GM23338 (cell line): Measurements from ENCODE around the gene ST7L. TPM values are rescaled to one million over a fixed set of nuclear protein-coding genes. Genes with fewer than 3 reads are reported as not detected.

Source experiments
- ATAC-seq: fragments of 200-7000 bp; cut with Tn5 transposase; 3 replicates; pipeline ENCODE4 v1.9.1; 2020
- DNase-seq: peaks from one replicate; pipeline ENCODE4 v3.0.0-alpha.2; 2015; ENCODE audit warnings: low spot score
- H2AFZ ChIP-seq: fragments of 200-600 bp; sonication (generic); 2 replicates; pipeline ENCODE4 v1.8.0; 2016; ENCODE audit warnings: antibody characterized with exemption, mild to moderate bottlenecking, moderate library complexity
- H3F3A ChIP-seq: fragments of 200-600 bp; sonication (generic); replicated peaks from 2 replicates; pipeline ENCODE4 v1.8.0; 2017; ENCODE audit warnings: antibody characterized with exemption, mixed run types, low read depth
- H3K27ac ChIP-seq: fragments of 200-600 bp; sonication (generic); 2 replicates; pipeline ENCODE4 v1.6.1; 2016; ENCODE audit warnings: low read depth
- H3K27me3 ChIP-seq: fragments of 200-600 bp; sonication (generic); 2 replicates; pipeline ENCODE4 v1.8.0; 2016; ENCODE audit warnings: mild to moderate bottlenecking, mixed run types, moderate library complexity; ENCODE audit not compliant: insufficient read depth
- H3K36me3 ChIP-seq: fragments of 200-600 bp; sonication (generic); 2 replicates; pipeline ENCODE4 v1.8.0; 2016; ENCODE audit warnings: mild to moderate bottlenecking; ENCODE audit not compliant: insufficient read depth
- H3K4me1 ChIP-seq: fragments of 200-600 bp; sonication (generic); 2 replicates; pipeline ENCODE4 v1.8.0; 2016; ENCODE audit warnings: mild to moderate bottlenecking, moderate library complexity; ENCODE audit not compliant: insufficient read depth
- H3K4me2 ChIP-seq: fragments of 200-600 bp; sonication (generic); 2 replicates; pipeline ENCODE4 v1.7.1; 2017; ENCODE audit warnings: mixed run types
- H3K4me3 ChIP-seq: fragments of 200-600 bp; sonication (generic); 2 replicates; pipeline ENCODE4 v1.6.1; 2016; ENCODE audit warnings: mixed run types
- H3K79me2 ChIP-seq: fragments of 200-600 bp; sonication (generic); replicated peaks from 2 replicates; pipeline ENCODE4 v1.8.0; 2017; ENCODE audit warnings: mild to moderate bottlenecking; ENCODE audit not compliant: insufficient read depth
- H3K9me2 ChIP-seq: fragments of 200-600 bp; sonication (generic); 2 replicates; pipeline ENCODE4 v1.8.0; 2017; ENCODE audit not compliant: insufficient read depth
- H4K20me1 ChIP-seq: fragments of 200-600 bp; sonication (generic); replicated peaks from 2 replicates; pipeline ENCODE4 v1.8.0; 2017; ENCODE audit warnings: mild to moderate bottlenecking; ENCODE audit not compliant: insufficient read depth
- H3K27ac Mint-ChIP-seq: 2 replicates; pipeline ENCODE4 v1.8.0; 2020; ENCODE audit warnings: inconsistent platforms, mild to moderate bottlenecking, moderate library complexity, mixed read lengths
- H3K27me3 Mint-ChIP-seq: 3 replicates; pipeline ENCODE4 v1.8.0; 2022; ENCODE audit warnings: low read depth, mild to moderate bottlenecking, moderate library complexity, mixed read lengths, inconsistent platforms; ENCODE audit not compliant: insufficient read depth, poor library complexity
- H3K36me3 Mint-ChIP-seq: 3 replicates; pipeline ENCODE4 v1.8.0; 2021; ENCODE audit warnings: low read depth, mild to moderate bottlenecking, inconsistent platforms, moderate library complexity, mixed read lengths
- H3K4me1 Mint-ChIP-seq: 3 replicates; pipeline ENCODE4 v1.8.0; 2020; ENCODE audit warnings: mild to moderate bottlenecking, inconsistent platforms, mixed read lengths
- H3K4me3 Mint-ChIP-seq: 3 replicates; pipeline ENCODE4 v1.8.0; 2021; ENCODE audit warnings: moderate library complexity, mild to moderate bottlenecking, inconsistent platforms, mixed read lengths
- H3K9me3 Mint-ChIP-seq: 3 replicates; pipeline ENCODE4 v1.8.0; 2020; ENCODE audit warnings: moderate library complexity, mild to moderate bottlenecking, inconsistent platforms, mixed read lengths
- CREB1 ChIP-seq: fragments of 250-450 bp; sonication (Bioruptor Pico); IDR thresholded peaks from 2 replicates; pipeline ENCODE4 v1.5.0; 2020; ENCODE audit warnings: low read depth, mild to moderate bottlenecking, moderate library complexity
- CTCF ChIP-seq, 2 experiments: fragments of 200-600 bp in 1 of 2; sonication (generic) in 1 of 2; conservative IDR thresholded peaks; 2 replicates each; pipeline versions ENCODE4 v1.5.1 to v1.6.1; 2016 to 2017; ENCODE audit warnings: antibody characterized with exemption in 2 of 2, low read depth in 2 of 2, mild to moderate bottlenecking in 2 of 2, moderate library complexity in 1 of 2
- EZH2 ChIP-seq: fragments of 200-600 bp; sonication (generic); IDR thresholded peaks from one replicate; pipeline ENCODE4 v1.8.0; 2017; ENCODE audit warnings: antibody characterized with exemption, mild to moderate bottlenecking, low read depth; ENCODE audit not compliant: unreplicated experiment
- EZH2phosphoT487 ChIP-seq: fragments of 200-600 bp; sonication (generic); IDR thresholded peaks from one replicate; pipeline ENCODE4 v1.8.1; 2018; ENCODE audit warnings: antibody characterized with exemption; ENCODE audit not compliant: unreplicated experiment
- JUNB ChIP-seq: IDR thresholded peaks from one replicate; pipeline ENCODE4 v1.6.1; 2016; ENCODE audit warnings: antibody characterized with exemption; ENCODE audit not compliant: unreplicated experiment
- NANOG ChIP-seq: IDR thresholded peaks from 2 replicates; pipeline ENCODE4 v1.6.1; 2016; ENCODE audit warnings: antibody characterized with exemption, borderline replicate concordance
- POLR2AphosphoS5 ChIP-seq: IDR thresholded peaks from 2 replicates; pipeline ENCODE4 v1.6.1; 2016; ENCODE audit warnings: antibody characterized with exemption, low read depth
- REST ChIP-seq: IDR thresholded peaks from one replicate; pipeline ENCODE4 v1.6.1; 2018; ENCODE audit warnings: antibody characterized with exemption; ENCODE audit not compliant: unreplicated experiment
- STAT1 ChIP-seq: IDR thresholded peaks from one replicate; pipeline ENCODE4 v1.6.1; 2016; ENCODE audit warnings: antibody characterized with exemption; ENCODE audit not compliant: unreplicated experiment
- ZNF114 ChIP-seq: fragments of 250-450 bp; sonication (Bioruptor Pico); IDR thresholded peaks from 2 replicates; pipeline ENCODE4 v1.5.0; 2020; ENCODE audit warnings: mild to moderate bottlenecking, moderate library complexity
- ZNF331 ChIP-seq: fragments of 250-450 bp; sonication (Bioruptor Pico); IDR thresholded peaks from 2 replicates; pipeline ENCODE4 v1.5.0; 2020; ENCODE audit warnings: low read depth, mild to moderate bottlenecking, moderate library complexity
- ZNF462 ChIP-seq: fragments of 250-450 bp; sonication (Bioruptor Pico); IDR thresholded peaks from 2 replicates; pipeline ENCODE4 v1.5.0; 2020; ENCODE audit warnings: mild to moderate bottlenecking, moderate library complexity
- polyA plus RNA-seq: library from polyadenylated mRNA; unstranded; fragments of >200 nt; fragmentation: Nextera tagmentation; extraction: Ambion mirVana; gene quantifications from 2 replicates; pipeline ENCODE4 v1.2.1, GENCODE V29; 2016
- total RNA-seq: library from RNA; depleted of rRNA; stranded (reverse); fragments of >200 nt; shearing (Covaris generic); gene quantifications from 2 replicates; pipeline ENCODE4 v1.2.3, GENCODE V29; 2014
- TF ChIP-seq, protein P1 (sequence below): IDR thresholded peaks from 2 replicates; pipeline ENCODE4 v1.6.1; 2016; ENCODE audit warnings: antibody characterized with exemption

Gene ST7L
- total and polyA plus RNA-seq, 2 experiments from 2014 or later = 18.2 to 21.0 TPM

GRCh38 chr1:112626887-112627286, 7.9 kb upstream of the ST7L start:
- Histone ChIP-seq H3K27me3 (no peaks in the 10 kb centered on the region), H3K9me2 (no peaks in the 10 kb centered on the region), H3K79me2 (peaks cover 100% of the 10 kb centered on the region), H2AFZ (no peak overlapping the region), H3F3A (no peaks in the 10 kb centered on the region), H3K4me1 (no peaks in the 10 kb centered on the region; the same call in 1 of the 2 replicates), H3K27ac (no peak overlapping the region), H3K4me2 (no peak overlapping the region), H3K4me3 (no peak overlapping the region), H4K20me1 (peaks cover 70% of the 10 kb centered on the region), H3K36me3 (0 out of 2 replicates have a peak, but pooled peaks cover 3% of the 10 kb centered on the region)
- H3K4me3 Mint-ChIP-seq = no peak overlapping the region
- DNase-seq = no peak
- H3K27ac Mint-ChIP-seq = no peak overlapping the region
- H3K36me3 Mint-ChIP-seq = no peaks in the 10 kb centered on the region
- peaks cover 3% of the 10 kb centered on the region for H3K27me3 Mint-ChIP-seq
- H3K4me1 Mint-ChIP-seq = no peaks in the 10 kb centered on the region
- no peak for TF ChIP-seq ZNF462 (CRISPR knock-in tag)
- TF ChIP-seq CTCF (conservative IDR thresholded peaks at IDR 0.05; ENCODE audit: low read depth in 2 of 2) = no peak
- TF ChIP-seq POLR2AphosphoS5 = no peak
- TF ChIP-seq CREB1 = no peak
- TF ChIP-seq ZNF114 (CRISPR knock-in tag) = no peak
- TF ChIP-seq, protein P1, sequence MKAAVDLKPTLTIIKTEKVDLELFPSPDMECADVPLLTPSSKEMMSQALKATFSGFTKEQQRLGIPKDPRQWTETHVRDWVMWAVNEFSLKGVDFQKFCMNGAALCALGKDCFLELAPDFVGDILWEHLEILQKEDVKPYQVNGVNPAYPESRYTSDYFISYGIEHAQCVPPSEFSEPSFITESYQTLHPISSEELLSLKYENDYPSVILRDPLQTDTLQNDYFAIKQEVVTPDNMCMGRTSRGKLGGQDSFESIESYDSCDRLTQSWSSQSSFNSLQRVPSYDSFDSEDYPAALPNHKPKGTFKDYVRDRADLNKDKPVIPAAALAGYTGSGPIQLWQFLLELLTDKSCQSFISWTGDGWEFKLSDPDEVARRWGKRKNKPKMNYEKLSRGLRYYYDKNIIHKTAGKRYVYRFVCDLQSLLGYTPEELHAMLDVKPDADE = no peak
- no peak for TF ChIP-seq EZH2
- no peak for TF ChIP-seq STAT1
- no peak for TF ChIP-seq JUNB
- TF ChIP-seq EZH2phosphoT487 = no peak
- no peak for TF ChIP-seq ZNF331
- no peak for TF ChIP-seq REST
- no peak for TF ChIP-seq NANOG
- H3K9me3 Mint-ChIP-seq = no peaks in the 10 kb centered on the region
- ATAC-seq = no peak
